ENCODE measurements around the gene MAPK8IP2. TPM values are rescaled to one million over a fixed set of nuclear protein-coding genes. Genes with fewer than 3 reads are reported as not detected.

Gene MAPK8IP2
- total and polyA plus RNA-seq, 10 of the 15 experiments (the other 5 are each of a cell fraction or from before 2014, with no cell fraction given), result 0.01 to 0.13 (median 0.06) TPM; not detected in 4

GRCh38 chr22:50609599-50609998 lies 9.0 kb downstream of the MAPK8IP2 start:
- DNase-seq (ENCODE audit: low read depth, low spot score) (no peak), ATAC-seq (no peak), FAIRE-seq (no peak)
- no peaks in the 10 kb centered on the region for H3K79me2 ChIP-seq (ENCODE audit: control insufficient read depth, insufficient read depth, low read length)
- SMC1A ChIA-PET (ENCODE audit: uncharacterized antibody, unreplicated experiment), result no interaction called here
- no peak overlapping the region for H3K4me2 ChIP-seq (ENCODE audit: control insufficient read depth, insufficient read depth)
- in situ Hi-C loops (cut with MboI) (no loop called here), intact Hi-C loops (cut with micrococcal nuclease; ENCODE audit: unreplicated experiment) (no loop called here)
- no peak overlapping the region for H3K4me3 ChIP-seq
- RAD21 ChIA-PET (ENCODE audit: unreplicated experiment), result no interaction called here
- no TSS peak for BruUV-seq (replicated peaks)
- POLR2A ChIA-PET, result no interaction called here
- H4K20me1 ChIP-seq (ENCODE audit: control insufficient read depth, insufficient read depth), result no peaks in the 10 kb centered on the region
- 32% methylated on average over 12 of the region's 12 CpGs for WGBS (ENCODE audit: insufficient coverage, insufficient replicate concordance, low lambda C conversion rate, missing lambda C conversion rate)
- TF ChIP-seq HDAC6 (IDR thresholded peaks at IDR 0.05; ENCODE audit: unreplicated experiment) (no peak), USF2 (IDR thresholded peaks at IDR 0.05; ENCODE audit: borderline replicate concordance, low read depth, low read length) (no peak), GABPA (IDR thresholded peaks at IDR 0.05; ENCODE audit: low read depth) (no peak), IRF4 (IDR thresholded peaks at IDR 0.05; ENCODE audit: low read depth, low read length) (no peak), NBN (IDR thresholded peaks at IDR 0.05) (no peak), IRF3 (IDR thresholded peaks at IDR 0.05) (no peak), MTA3 (IDR thresholded peaks at IDR 0.05; ENCODE audit: borderline replicate concordance, low read length) (no peak), SP1 (IDR thresholded peaks at IDR 0.05; ENCODE audit: low read depth, low read length) (no peak), MTA2 (IDR thresholded peaks at IDR 0.05; ENCODE audit: low read depth) (no peak)
- no peaks in the 10 kb centered on the region for H3K9me3 ChIP-seq (replicated peaks; ENCODE audit: control insufficient read depth, insufficient read depth, low read length)
- no peaks in the 10 kb centered on the region for H3K4me1 ChIP-seq (ENCODE audit: control insufficient read depth, insufficient read depth, low read length)
- H3K36me3 ChIP-seq (ENCODE audit: control insufficient read depth in 2 of 2, insufficient read depth in 2 of 2, low read length in 1 of 2), result no peaks in the 10 kb centered on the region
- H3K27ac ChIP-seq (ENCODE audit: control insufficient read depth, insufficient read depth), result no peak overlapping the region
- CTCF ChIA-PET, result no interaction called here
- H2AFZ ChIP-seq (ENCODE audit: control insufficient read depth, low read depth, low read length), result no peak overlapping the region
- no peaks in the 10 kb centered on the region; a peak in 2 of 4 replicates for H3K27me3 ChIP-seq (replicated peaks in 1 of 2; ENCODE audit: control insufficient read depth in 2 of 2, insufficient read depth in 2 of 2, low read length in 1 of 2)
- no peak overlapping the region for H3K9ac ChIP-seq (ENCODE audit: control insufficient read depth, insufficient read depth, low read length)
